HL-60 (cell line): ENCODE measurements around the gene CEP95.

Experiments used
- GABPA ChIP-seq: IDR thresholded peaks from 2 replicates; pipeline ENCODE4 v1.6.1; 2012; ENCODE audit warnings: low read depth
- POLR2AphosphoS5 ChIP-seq: IDR thresholded peaks from 2 replicates; pipeline ENCODE4 v1.6.1; 2012; ENCODE audit warnings: low read depth
- REST ChIP-seq: IDR thresholded peaks from 2 replicates; pipeline ENCODE4 v1.6.1; 2012; ENCODE audit warnings: low read depth; ENCODE audit not compliant: insufficient replicate concordance
- SPI1 ChIP-seq: IDR thresholded peaks from 2 replicates; pipeline ENCODE4 v1.6.1; 2012; ENCODE audit warnings: low read depth, mild to moderate bottlenecking, borderline replicate concordance
- TF ChIP-seq, protein P1 (sequence below): IDR thresholded peaks from one replicate; pipeline ENCODE4 v1.5.1; 2011; ENCODE audit warnings: low read length, control low read depth, inconsistent platforms; ENCODE audit not compliant: insufficient read depth

- TF ChIP-seq, protein P1, sequence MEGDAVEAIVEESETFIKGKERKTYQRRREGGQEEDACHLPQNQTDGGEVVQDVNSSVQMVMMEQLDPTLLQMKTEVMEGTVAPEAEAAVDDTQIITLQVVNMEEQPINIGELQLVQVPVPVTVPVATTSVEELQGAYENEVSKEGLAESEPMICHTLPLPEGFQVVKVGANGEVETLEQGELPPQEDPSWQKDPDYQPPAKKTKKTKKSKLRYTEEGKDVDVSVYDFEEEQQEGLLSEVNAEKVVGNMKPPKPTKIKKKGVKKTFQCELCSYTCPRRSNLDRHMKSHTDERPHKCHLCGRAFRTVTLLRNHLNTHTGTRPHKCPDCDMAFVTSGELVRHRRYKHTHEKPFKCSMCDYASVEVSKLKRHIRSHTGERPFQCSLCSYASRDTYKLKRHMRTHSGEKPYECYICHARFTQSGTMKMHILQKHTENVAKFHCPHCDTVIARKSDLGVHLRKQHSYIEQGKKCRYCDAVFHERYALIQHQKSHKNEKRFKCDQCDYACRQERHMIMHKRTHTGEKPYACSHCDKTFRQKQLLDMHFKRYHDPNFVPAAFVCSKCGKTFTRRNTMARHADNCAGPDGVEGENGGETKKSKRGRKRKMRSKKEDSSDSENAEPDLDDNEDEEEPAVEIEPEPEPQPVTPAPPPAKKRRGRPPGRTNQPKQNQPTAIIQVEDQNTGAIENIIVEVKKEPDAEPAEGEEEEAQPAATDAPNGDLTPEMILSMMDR: no peak
- TF ChIP-seq POLR2AphosphoS5 (no peak), REST (no peak), GABPA (no peak), SPI1 (no peak)
Measured at GRCh38 chr17:64502021-64502420, 4.8 kb upstream of the CEP95 start.
